Neural cell (in vitro differentiated cells): ENCODE measurements around the gene TMEM171. TPM values are rescaled to one million over a fixed set of nuclear protein-coding genes. Genes with fewer than 3 reads are reported as not detected.

ENCODE experiments used
- H2AFZ ChIP-seq: fragments of 200-600, 300-800 bp; sonication (generic), shearing (Covaris generic); 2 replicates; pipeline ENCODE4 v1.6.0; 2014; ENCODE audit warnings: low read depth, mild to moderate bottlenecking, antibody characterized with exemption, low read length, moderate library complexity
- H3F3A ChIP-seq: fragments of 200-600 bp; shearing (Covaris generic); 2 replicates; pipeline ENCODE4 v1.6.1; 2016; ENCODE audit warnings: mild to moderate bottlenecking, moderate library complexity, mixed read lengths, antibody characterized with exemption, low read length; ENCODE audit not compliant: insufficient read depth, poor library complexity, severe bottlenecking
- H3K27ac ChIP-seq: fragments of 200-600, 300-800 bp; sonication (generic), shearing (Covaris generic); 2 replicates; pipeline ENCODE4 v1.5.1; 2014; ENCODE audit warnings: mild to moderate bottlenecking, low read length, moderate library complexity
- H3K27me3 ChIP-seq: fragments of 300-800, 200-600 bp; sonication (generic), shearing (Covaris generic); 2 replicates; pipeline ENCODE4 v1.6.0; 2014; ENCODE audit warnings: mild to moderate bottlenecking, low read depth, low read length, moderate library complexity; ENCODE audit not compliant: insufficient read depth
- H3K36me3 ChIP-seq: fragments of 300-800, 200-600 bp; sonication (generic), shearing (Covaris generic); 2 replicates; pipeline ENCODE4 v1.5.1; 2014; ENCODE audit warnings: mild to moderate bottlenecking, antibody characterized with exemption, low read length, moderate library complexity; ENCODE audit not compliant: insufficient read depth
- H3K4me2 ChIP-seq: fragments of 300-800, 200-600 bp; sonication (generic), shearing (Covaris generic); 2 replicates; pipeline ENCODE4 v1.6.0; 2014; ENCODE audit warnings: mild to moderate bottlenecking, low read length
- H3K4me3 ChIP-seq: fragments of 300-800, 200-600 bp; sonication (generic), shearing (Covaris generic); 2 replicates; pipeline ENCODE4 v1.5.1; 2014; ENCODE audit warnings: mild to moderate bottlenecking, low read length, moderate library complexity
- H3K79me2 ChIP-seq: fragments of 200-600 bp; shearing (Covaris generic); replicated peaks from 2 replicates; pipeline ENCODE4 v1.6.0; 2014; ENCODE audit warnings: mild to moderate bottlenecking, low read length, moderate library complexity; ENCODE audit not compliant: insufficient read depth
- H3K9ac ChIP-seq: fragments of 300-800, 200-600 bp; sonication (generic), shearing (Covaris generic); 2 replicates; pipeline ENCODE4 v1.6.1; 2016; ENCODE audit warnings: mild to moderate bottlenecking, low read length, mixed read lengths
- H3K9me2 ChIP-seq: fragments of 200-600 bp; shearing (Covaris generic); 2 replicates; pipeline ENCODE4 v1.6.1; 2016; ENCODE audit warnings: mild to moderate bottlenecking, low read length, mixed read lengths; ENCODE audit not compliant: insufficient read depth
- H3K9me3 ChIP-seq: fragments of 200-600, 300-800 bp; sonication (generic), shearing (Covaris generic); 2 replicates; pipeline ENCODE4 v1.6.1; 2016; ENCODE audit warnings: mild to moderate bottlenecking, mixed run types, low read length, moderate library complexity, mixed read lengths
- H4K20me1 ChIP-seq: fragments of 200-600 bp; shearing (Covaris generic); 2 replicates; pipeline ENCODE4 v1.6.1; 2016; ENCODE audit warnings: mild to moderate bottlenecking, mixed run types; ENCODE audit not compliant: insufficient read depth
- CTCF ChIP-seq: fragments of 450-650 bp; IDR thresholded peaks from 2 replicates; pipeline ENCODE4 v1.5.1; 2014; ENCODE audit warnings: antibody characterized with exemption, mild to moderate bottlenecking, moderate library complexity; ENCODE audit not compliant: poor library complexity, severe bottlenecking
- EP300 ChIP-seq: fragments of 450-650 bp; conservative IDR thresholded peaks from 2 replicates; pipeline ENCODE4 v1.6.1; 2014; ENCODE audit warnings: antibody characterized with exemption, mild to moderate bottlenecking, moderate library complexity; ENCODE audit not compliant: poor library complexity, severe bottlenecking
- EZH2 ChIP-seq: fragments of 200-600, 300-800 bp; shearing (Covaris generic), sonication (generic); IDR thresholded peaks from 2 replicates; pipeline ENCODE4 v1.6.1; 2014; ENCODE audit warnings: antibody characterized with exemption, low read length, borderline replicate concordance, mild to moderate bottlenecking; ENCODE audit not compliant: insufficient read depth, poor library complexity, severe bottlenecking
- MXI1 ChIP-seq: fragments of 450-650 bp; conservative IDR thresholded peaks from 2 replicates; pipeline ENCODE4 v1.6.1; 2014; ENCODE audit warnings: antibody characterized with exemption, mild to moderate bottlenecking; ENCODE audit not compliant: poor library complexity, severe bottlenecking
- POLR2AphosphoS5 ChIP-seq: IDR thresholded peaks from 2 replicates; pipeline ENCODE4 v1.6.1; 2012
- RAD21 ChIP-seq: fragments of 450-650 bp; conservative IDR thresholded peaks from 2 replicates; pipeline ENCODE4 v1.6.1; 2014; ENCODE audit warnings: antibody characterized with exemption, mild to moderate bottlenecking, moderate library complexity
- SMC3 ChIP-seq: fragments of 450-650 bp; conservative IDR thresholded peaks from 2 replicates; pipeline ENCODE4 v1.6.1; 2014; ENCODE audit warnings: antibody characterized with exemption, mild to moderate bottlenecking, moderate library complexity; ENCODE audit not compliant: poor library complexity
- TAF1 ChIP-seq: IDR thresholded peaks from 2 replicates; pipeline ENCODE4 v1.6.1; 2012; ENCODE audit warnings: low read depth
- polyA plus RNA-seq: library from polyadenylated mRNA; depleted of rRNA; stranded (reverse); fragments of >200 nt; gene quantifications from 2 replicates; pipeline ENCODE4 v1.2.3, GENCODE V29; 2014
- TF ChIP-seq, protein P1 (sequence below): IDR thresholded peaks from 2 replicates; pipeline ENCODE4 v1.6.1; 2012; ENCODE audit warnings: borderline replicate concordance

Gene TMEM171
- polyA plus RNA-seq, 1 donor from 2014 or later, result not detected

- Histone ChIP-seq H3K4me2 (no peak within 1 kb of the TSS), H3K79me2 (no peaks in the 10 kb centered on the region), H3K9me3 (no peaks in the 10 kb centered on the region), H2AFZ (no peak within 1 kb of the TSS), H3K27ac (no peak within 1 kb of the TSS), H3K27me3 (no peaks in the 10 kb centered on the region), H3K4me3 (no peak within 1 kb of the TSS), H3K9ac (no peak within 1 kb of the TSS), H3F3A (no peaks in the 10 kb centered on the region), H4K20me1 (no peaks in the 10 kb centered on the region), H3K9me2 (no peaks in the 10 kb centered on the region), H3K36me3 (no peaks in the 10 kb centered on the region)
- no peak for TF ChIP-seq RAD21
- no peak for TF ChIP-seq TAF1
- TF ChIP-seq, protein P1, sequence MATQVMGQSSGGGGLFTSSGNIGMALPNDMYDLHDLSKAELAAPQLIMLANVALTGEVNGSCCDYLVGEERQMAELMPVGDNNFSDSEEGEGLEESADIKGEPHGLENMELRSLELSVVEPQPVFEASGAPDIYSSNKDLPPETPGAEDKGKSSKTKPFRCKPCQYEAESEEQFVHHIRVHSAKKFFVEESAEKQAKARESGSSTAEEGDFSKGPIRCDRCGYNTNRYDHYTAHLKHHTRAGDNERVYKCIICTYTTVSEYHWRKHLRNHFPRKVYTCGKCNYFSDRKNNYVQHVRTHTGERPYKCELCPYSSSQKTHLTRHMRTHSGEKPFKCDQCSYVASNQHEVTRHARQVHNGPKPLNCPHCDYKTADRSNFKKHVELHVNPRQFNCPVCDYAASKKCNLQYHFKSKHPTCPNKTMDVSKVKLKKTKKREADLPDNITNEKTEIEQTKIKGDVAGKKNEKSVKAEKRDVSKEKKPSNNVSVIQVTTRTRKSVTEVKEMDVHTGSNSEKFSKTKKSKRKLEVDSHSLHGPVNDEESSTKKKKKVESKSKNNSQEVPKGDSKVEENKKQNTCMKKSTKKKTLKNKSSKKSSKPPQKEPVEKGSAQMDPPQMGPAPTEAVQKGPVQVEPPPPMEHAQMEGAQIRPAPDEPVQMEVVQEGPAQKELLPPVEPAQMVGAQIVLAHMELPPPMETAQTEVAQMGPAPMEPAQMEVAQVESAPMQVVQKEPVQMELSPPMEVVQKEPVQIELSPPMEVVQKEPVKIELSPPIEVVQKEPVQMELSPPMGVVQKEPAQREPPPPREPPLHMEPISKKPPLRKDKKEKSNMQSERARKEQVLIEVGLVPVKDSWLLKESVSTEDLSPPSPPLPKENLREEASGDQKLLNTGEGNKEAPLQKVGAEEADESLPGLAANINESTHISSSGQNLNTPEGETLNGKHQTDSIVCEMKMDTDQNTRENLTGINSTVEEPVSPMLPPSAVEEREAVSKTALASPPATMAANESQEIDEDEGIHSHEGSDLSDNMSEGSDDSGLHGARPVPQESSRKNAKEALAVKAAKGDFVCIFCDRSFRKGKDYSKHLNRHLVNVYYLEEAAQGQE, result no peak
These were observed 52.6 kb downstream of the TMEM171 start, which contains the start of gene TMEM174 for GRCh38 chr5:73172951-73173350. Gene TMEM174 (plus strand): TSS chr5:73173193. CDS start chr5:73173244, 51 bp downstream.

DNA sequence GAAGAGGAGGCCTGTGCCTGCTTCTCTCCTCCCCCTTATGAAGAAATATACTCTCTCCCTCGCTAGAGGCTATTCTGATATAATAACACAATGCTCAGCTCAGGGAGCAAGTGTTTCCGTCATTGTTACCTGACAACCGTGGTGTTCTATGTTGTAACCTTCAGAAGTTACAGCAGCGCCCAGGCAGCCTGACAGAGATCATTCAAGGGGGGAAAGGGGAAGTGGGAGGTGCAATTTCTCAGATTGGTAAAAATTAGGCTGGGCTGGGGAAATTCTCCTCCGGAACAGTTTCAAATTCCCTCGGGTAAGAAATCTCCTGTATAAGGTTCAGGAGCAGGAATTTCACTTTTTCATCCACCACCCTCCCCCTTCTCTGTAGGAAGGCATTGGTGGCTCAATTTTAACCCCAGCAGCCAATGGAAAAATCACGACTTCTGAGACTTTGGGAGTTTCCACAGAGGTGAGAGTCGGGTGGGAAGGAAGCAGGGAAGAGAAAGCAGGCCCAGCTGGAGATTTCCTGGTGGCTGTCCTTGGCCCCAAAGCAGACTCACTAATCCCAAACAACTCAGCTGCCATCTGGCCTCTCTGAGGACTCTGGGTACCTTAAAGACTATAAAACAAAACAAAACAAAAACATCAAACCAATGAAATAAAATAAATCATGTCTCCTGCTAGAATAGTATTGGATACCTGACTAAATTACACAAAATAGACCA is 53.9 kb downstream of the TMEM171 start:
- no peak for TF ChIP-seq RAD21
- no peak for TF ChIP-seq SMC3
- no peak for TF ChIP-seq POLR2AphosphoS5
- no peak for TF ChIP-seq EP300
- TF ChIP-seq TAF1, result no peak
- no peak for TF ChIP-seq CTCF
- no peak for TF ChIP-seq MXI1
- no peak for TF ChIP-seq EZH2
- TF ChIP-seq, protein P1, result no peak
- H3K36me3 ChIP-seq, result no peaks in the 10 kb centered on the region
- H3K4me3 ChIP-seq, result no peak overlapping the region
- H3K79me2 ChIP-seq, result no peaks in the 10 kb centered on the region
- no peaks in the 10 kb centered on the region for H3F3A ChIP-seq
- H3K4me2 ChIP-seq, result no peak overlapping the region
- H4K20me1 ChIP-seq, result no peaks in the 10 kb centered on the region
- no peak overlapping the region for H2AFZ ChIP-seq
- no peak overlapping the region for H3K27ac ChIP-seq
- H3K9me2 ChIP-seq, result no peaks in the 10 kb centered on the region
- H3K27me3 ChIP-seq, result no peaks in the 10 kb centered on the region
- H3K9me3 ChIP-seq, result no peaks in the 10 kb centered on the region
- no peak overlapping the region for H3K9ac ChIP-seq
